HepG2 (cell line): ENCODE data around the gene HDGF. TPM values are rescaled to one million over a fixed set of nuclear protein-coding genes. Genes with fewer than 3 reads are reported as not detected.

Experiments
- ATAC-seq: fragments of 200-7000 bp; cut with Tn5 transposase; 3 replicates; pipeline ENCODE4 v1.9.1; 2020; ENCODE audit warnings: mild to moderate bottlenecking, moderate library complexity
- BruUV-seq: library from RNA; stranded (reverse); fragments of 400-500 nt; replicated peaks from 2 replicates; lab custom pipeline; 2021; lab: Mats Ljungman, UMichigan
- CTCF ChIA-PET: fragments of 300-600 bp; formaldehyde crosslinking; extraction: SDS; loops from one replicate; lab custom pipeline; 2021; ENCODE audit warnings: low total read pairs, inconsistent platforms, low intra/inter-chr PET ratio; lab: Yijun Ruan, JAX
- POLR2A ChIA-PET: fragments of 350-600 bp; sonication (Branson Sonifier 250); formaldehyde crosslinking; loops from one replicate; lab custom pipeline; 2020; ENCODE audit warnings: antibody characterized with exemption, inconsistent platforms; lab: Yijun Ruan, JAX
- DNase-seq: peaks from one replicate; pipeline ENCODE4 v3.0.0-alpha.2; 2015; ENCODE audit warnings: low spot score
- FAIRE-seq: peaks from 3 replicates; lab custom pipeline; 2011; peaks lifted over from hg19 to GRCh38; lab: Jason Lieb, UNC
- H2AFZ ChIP-seq: one replicate; pipeline ENCODE4 v1.6.1; 2011; ENCODE audit warnings: low read length, inconsistent platforms
- H3K27ac ChIP-seq: fragments of 300-600 bp; 3 replicates; pipeline ENCODE4 v1.8.0; 2011; ENCODE audit warnings: mixed run types, mild to moderate bottlenecking, mixed read lengths, low read length, inconsistent platforms; ENCODE audit not compliant: insufficient read depth; ENCODE audit errors: extremely low read length
- H3K27me3 ChIP-seq, 2 experiments: fragments of 200-600 bp in 1 of 2; 2 replicates in 1 of 2; 3 replicates in 1 of 2; pipeline versions ENCODE4 v1.6.0 to v1.8.0; 2011; ENCODE audit warnings: low read length in 2 of 2, mild to moderate bottlenecking in 2 of 2, moderate library complexity in 2 of 2, inconsistent platforms in 1 of 2; ENCODE audit not compliant: insufficient read depth in 2 of 2, control insufficient read depth in 1 of 2
- H3K36me3 ChIP-seq, 2 experiments: fragments of 200-600 bp in 1 of 2; replicated peaks in 1 of 2; 2 replicates in 1 of 2; 3 replicates in 1 of 2; pipeline versions ENCODE4 v1.5.1 to v1.8.0; 2011; ENCODE audit warnings: low read length in 2 of 2, inconsistent platforms in 1 of 2; ENCODE audit not compliant: insufficient read depth in 2 of 2, control insufficient read depth in 1 of 2
- H3K4me1 ChIP-seq: 2 replicates; pipeline ENCODE4 v1.5.1; 2012; ENCODE audit warnings: low read length, inconsistent platforms; ENCODE audit not compliant: insufficient read depth
- H3K4me2 ChIP-seq: 2 replicates; pipeline ENCODE4 v1.6.0; 2011; ENCODE audit warnings: low read depth, low read length, inconsistent platforms
- H3K4me3 ChIP-seq, 3 experiments: fragments of 200-600 bp in 1 of 3; sonication (generic), shearing (Covaris generic) in 1 of 3; replicated peaks in 1 of 3; 2 replicates each; pipeline ENCODE4 v1.5.1; 2011 to 2016; ENCODE audit warnings: low read length in 3 of 3, inconsistent platforms in 2 of 3, low read depth in 2 of 3, mild to moderate bottlenecking in 2 of 3, control low read depth in 1 of 3, mixed read lengths in 1 of 3; ENCODE audit not compliant: insufficient read depth in 1 of 3
- H3K79me2 ChIP-seq: one replicate; pipeline ENCODE4 v1.6.1; 2011; ENCODE audit warnings: low read length, inconsistent platforms; ENCODE audit not compliant: insufficient read depth
- H3K9ac ChIP-seq: 2 replicates; pipeline ENCODE4 v1.6.0; 2011; ENCODE audit warnings: mild to moderate bottlenecking, low read depth, low read length, inconsistent platforms; ENCODE audit not compliant: insufficient read depth
- H3K9me3 ChIP-seq: 2 replicates; pipeline ENCODE4 v1.5.1; 2012; ENCODE audit warnings: mild to moderate bottlenecking, low read length
- H4K20me1 ChIP-seq: 2 replicates; pipeline ENCODE4 v1.6.0; 2011; ENCODE audit warnings: inconsistent platforms, mild to moderate bottlenecking, low read length, moderate library complexity; ENCODE audit not compliant: insufficient read depth
- NAIF1 ChIP-seq: sonication (generic); formaldehyde crosslinking; IDR thresholded peaks from 2 replicates; pipeline ENCODE4 v1.5.0; 2020; ENCODE audit warnings: mild to moderate bottlenecking, missing genetic modification reagents, borderline replicate concordance
- ZNF629 ChIP-seq: sonication (generic); formaldehyde crosslinking; conservative IDR thresholded peaks from 2 replicates; pipeline ENCODE4 v1.5.0; 2020; ENCODE audit warnings: missing genetic modification reagents
- ZNF780A ChIP-seq: sonication (generic); formaldehyde crosslinking; IDR thresholded peaks from 2 replicates; pipeline ENCODE4 v1.8.0; 2022; ENCODE audit warnings: mild to moderate bottlenecking, missing genetic modification reagents, moderate library complexity
- ZNF839 ChIP-seq: sonication (generic); formaldehyde crosslinking; IDR thresholded peaks from 2 replicates; pipeline ENCODE4 v1.4.0; 2020; ENCODE audit warnings: missing genetic modification reagents, mild to moderate bottlenecking, borderline replicate concordance
- WGBS: methylation state at CpG from one replicate; pipeline ENCODE4 v1.1.6; 2017; ENCODE audit warnings: low lambda C conversion rate; 5-methylcytosine and 5-hydroxymethylcytosine counted together
- in situ Hi-C: cut with HindIII; loops from 2 replicates; pipeline ENCODE4 v1.10.0; 2017; ENCODE audit warnings: low pct_unique_long_range_greater_than_20kb; ENCODE audit not compliant: extremely low pct_ligation_motif_present
- intact Hi-C: fragments of 100-400 bp; cut with micrococcal nuclease; formaldehyde crosslinking; loops from one replicate; pipeline ENCODE4 v1.10.0; 2022; ENCODE audit not compliant: unreplicated experiment
- polyA plus RNA-seq, 8 experiments: library from polyadenylated mRNA; depleted of rRNA in 3 of 8; stranded (reverse) in 7 of 8; unstranded in 1 of 8; fragments of >200 nt; fragmentation: Illumina TruSeq in 4 of 8; extraction: Trizol in 4 of 8; gene quantifications; 2 replicates each; pipeline versions ENCODE4 v1.2.1 to v1.2.3, GENCODE V29; 2011 to 2016; ENCODE audit warnings: low read depth in 4 of 8, missing spikeins in 1 of 8, mixed read lengths in 1 of 8; ENCODE audit not compliant: insufficient read depth in 1 of 8
- total RNA-seq, 5 experiments: library from RNA; depleted of rRNA; stranded (reverse); fragments of >200 nt; fragmentation: Illumina TruSeq; extraction: Trizol; gene quantifications; 2 replicates each; pipeline ENCODE4 v1.2.3, GENCODE V29; 2016; ENCODE audit warnings: low read depth in 1 of 5
- TF ChIP-seq, protein P1 (sequence below): sonication (generic); formaldehyde crosslinking; conservative IDR thresholded peaks from 2 replicates; pipeline ENCODE4 v1.8.1; 2023; ENCODE audit warnings: missing genetic modification reagents

HDGF gene
- total and polyA plus RNA-seq, 2 of the 13 experiments (the other 11 are each of a cell fraction or from before 2014, with no cell fraction given), result 156 to 196 TPM

GRCh38 chr1:156796340-156797097, 45.0 kb upstream of the HDGF start:
- FAIRE-seq (no peak), DNase-seq (no peak), ATAC-seq (no peak)
- Histone ChIP-seq H3K4me1 (peaks cover 39% of the 10 kb centered on the region), H3K9me3 (no peaks in the 10 kb centered on the region), H3K36me3 (peaks cover 36 to 72% of the 10 kb centered on the region in 2 experiments), H3K9ac (no peak overlapping the region), H3K27me3 (no peaks in the 10 kb centered on the region), H4K20me1 (no peaks in the 10 kb centered on the region), H3K79me2 (no peaks in the 10 kb centered on the region), H2AFZ (no peak overlapping the region), H3K4me3 (no peak overlapping the region), H3K4me2 (no peak overlapping the region), H3K27ac (peak overlapping the region; percentile 64)
- TF ChIP-seq, protein P1, sequence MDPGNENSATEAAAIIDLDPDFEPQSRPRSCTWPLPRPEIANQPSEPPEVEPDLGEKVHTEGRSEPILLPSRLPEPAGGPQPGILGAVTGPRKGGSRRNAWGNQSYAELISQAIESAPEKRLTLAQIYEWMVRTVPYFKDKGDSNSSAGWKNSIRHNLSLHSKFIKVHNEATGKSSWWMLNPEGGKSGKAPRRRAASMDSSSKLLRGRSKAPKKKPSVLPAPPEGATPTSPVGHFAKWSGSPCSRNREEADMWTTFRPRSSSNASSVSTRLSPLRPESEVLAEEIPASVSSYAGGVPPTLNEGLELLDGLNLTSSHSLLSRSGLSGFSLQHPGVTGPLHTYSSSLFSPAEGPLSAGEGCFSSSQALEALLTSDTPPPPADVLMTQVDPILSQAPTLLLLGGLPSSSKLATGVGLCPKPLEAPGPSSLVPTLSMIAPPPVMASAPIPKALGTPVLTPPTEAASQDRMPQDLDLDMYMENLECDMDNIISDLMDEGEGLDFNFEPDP (CRISPR knock-in tag), result no peak
- TF ChIP-seq ZNF839, result no peak
- TF ChIP-seq ZNF780A (CRISPR knock-in tag), result no peak
- TF ChIP-seq NAIF1 (CRISPR knock-in tag), result no peak
- TF ChIP-seq ZNF629 (CRISPR knock-in tag), result no peak
- intact Hi-C loops, result loop anchor here (1.0 to 10.0 kb wide), 2 partner anchors 68 to 70 kb away; partner anchors contain the start of gene NTRK1
- WGBS, result 92% methylated on average over 8 of the region's 8 CpGs
- ChIA-PET POLR2A (interaction anchor here (1.6 kb wide), 1 partner anchor 29 kb away, joined by 5 read pairs; the partner anchor contains the start of gene PRCC), CTCF (interaction anchor here (1.0 to 1.9 kb wide), 5 partner anchors 64 to 131 kb away, joined by 3 to 10 read pairs (median 6); partner anchors contain the start of gene NTRK1)
- in situ Hi-C loops, result loop anchor here (5.0 kb wide), 1 partner anchor 66 kb away; the partner anchor contains the start of gene NTRK1
- no TSS peak for BruUV-seq
